ENCODE results near the gene SLC5A10. TPM values are rescaled to one million over a fixed set of nuclear protein-coding genes. Genes with fewer than 3 reads are reported as not detected.

Gene SLC5A10
- total RNA-seq, 4 donors from 2014 or later, result not detected

- H3K27me3 ChIP-seq, result no peaks in the 10 kb centered on the region
- no peaks in the 10 kb centered on the region for H3K9me3 ChIP-seq
- TF ChIP-seq CTCF (IDR thresholded peaks at IDR 0.05) (no peak), POLR2A (IDR thresholded peaks at IDR 0.05) (no peak)
- peaks cover 0 to 17% (median 3%) of the 10 kb centered on the region in 4 donors for H3K4me1 ChIP-seq
- H3K27ac ChIP-seq, result no peak overlapping the region
- H3K36me3 ChIP-seq, result peaks cover 0 to 12% (median 0%) of the 10 kb centered on the region in 3 donors
- H3K4me3 ChIP-seq, result no peak overlapping the region
- no peak for DNase-seq
Measured at GRCh38 chr17:18968345-18968744, 16.4 kb downstream of the SLC5A10 start.

- no peaks in the 10 kb centered on the region for H3K27me3 ChIP-seq
- no peak overlapping the region for H3K4me3 ChIP-seq
- DNase-seq, result peak in 2 of 3 donors; percentile 90
- H3K4me1 ChIP-seq, result peaks cover 0 to 17% (median 3%) of the 10 kb centered on the region in 4 donors
- H3K27ac ChIP-seq, result peak overlapping the region in 2 of 4 donors; percentile 69
- TF ChIP-seq CTCF (IDR thresholded peaks at IDR 0.05) (peak in 1 of 6 experiments; percentile 9), POLR2A (IDR thresholded peaks at IDR 0.05) (no peak)
- H3K36me3 ChIP-seq, result peaks cover 0 to 12% (median 0%) of the 10 kb centered on the region in 3 donors
- no peaks in the 10 kb centered on the region for H3K9me3 ChIP-seq
Measured at GRCh38 chr17:18968945-18969887, 17.3 kb downstream of the SLC5A10 start.

- Histone ChIP-seq H3K4me3 (no peak overlapping the region), H3K9me3 (no peaks in the 10 kb centered on the region), H3K27ac (no peak overlapping the region), H3K36me3 (peaks cover 0 to 12% (median 0%) of the 10 kb centered on the region in 3 donors), H3K4me1 (peaks cover 0 to 17% (median 3%) of the 10 kb centered on the region in 4 donors), H3K27me3 (no peaks in the 10 kb centered on the region)
- TF ChIP-seq POLR2A (IDR thresholded peaks at IDR 0.05), result no peak
- no peak for TF ChIP-seq CTCF (IDR thresholded peaks at IDR 0.05)
- no peak for DNase-seq
Measured at GRCh38 chr17:18970582-18971480, 18.9 kb downstream of the SLC5A10 start.

GRCh38 chr17:18971801-18972200 lies 19.8 kb downstream of the SLC5A10 start:
- Histone ChIP-seq H3K4me3 (no peak overlapping the region), H3K27me3 (no peaks in the 10 kb centered on the region), H3K9me3 (no peaks in the 10 kb centered on the region), H3K4me1 (peaks cover 0 to 17% (median 3%) of the 10 kb centered on the region in 4 donors), H3K27ac (no peak overlapping the region), H3K36me3 (peaks cover 0 to 19% (median 0%) of the 10 kb centered on the region in 3 donors)
- DNase-seq, result no peak
- TF ChIP-seq POLR2A (IDR thresholded peaks at IDR 0.05) (no peak), CTCF (IDR thresholded peaks at IDR 0.05) (no peak)

- Histone ChIP-seq H3K4me1 (peaks cover 0 to 9% (median 0%) of the 10 kb centered on the region in 4 donors), H3K9me3 (no peaks in the 10 kb centered on the region), H3K27me3 (no peaks in the 10 kb centered on the region), H3K36me3 (peaks cover 0 to 46% (median 0%) of the 10 kb centered on the region in 3 donors), H3K27ac (no peak overlapping the region), H3K4me3 (no peak overlapping the region)
- TF ChIP-seq POLR2A (IDR thresholded peaks at IDR 0.05) (no peak), CTCF (IDR thresholded peaks at IDR 0.05) (no peak)
- DNase-seq, result no peak
Measured at GRCh38 chr17:18974407-18975149, 22.6 kb downstream of the SLC5A10 start.

Data from Peyer's patch (tissue), 4 donors.